Measurements from ENCODE around the gene TSHZ2.

- TF ChIP-seq POLR2A (IDR thresholded peaks at IDR 0.05), result no peak
- TF ChIP-seq, protein P1, sequence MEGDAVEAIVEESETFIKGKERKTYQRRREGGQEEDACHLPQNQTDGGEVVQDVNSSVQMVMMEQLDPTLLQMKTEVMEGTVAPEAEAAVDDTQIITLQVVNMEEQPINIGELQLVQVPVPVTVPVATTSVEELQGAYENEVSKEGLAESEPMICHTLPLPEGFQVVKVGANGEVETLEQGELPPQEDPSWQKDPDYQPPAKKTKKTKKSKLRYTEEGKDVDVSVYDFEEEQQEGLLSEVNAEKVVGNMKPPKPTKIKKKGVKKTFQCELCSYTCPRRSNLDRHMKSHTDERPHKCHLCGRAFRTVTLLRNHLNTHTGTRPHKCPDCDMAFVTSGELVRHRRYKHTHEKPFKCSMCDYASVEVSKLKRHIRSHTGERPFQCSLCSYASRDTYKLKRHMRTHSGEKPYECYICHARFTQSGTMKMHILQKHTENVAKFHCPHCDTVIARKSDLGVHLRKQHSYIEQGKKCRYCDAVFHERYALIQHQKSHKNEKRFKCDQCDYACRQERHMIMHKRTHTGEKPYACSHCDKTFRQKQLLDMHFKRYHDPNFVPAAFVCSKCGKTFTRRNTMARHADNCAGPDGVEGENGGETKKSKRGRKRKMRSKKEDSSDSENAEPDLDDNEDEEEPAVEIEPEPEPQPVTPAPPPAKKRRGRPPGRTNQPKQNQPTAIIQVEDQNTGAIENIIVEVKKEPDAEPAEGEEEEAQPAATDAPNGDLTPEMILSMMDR (IDR thresholded peaks at IDR 0.05), result no peak
Measured at GRCh38 chr20:53279735-53280134, 307.6 kb downstream of the TSHZ2 start.
